Measurements from ENCODE around the gene TTF1. TPM values are rescaled to one million over a fixed set of nuclear protein-coding genes. Genes with fewer than 3 reads are reported as not detected.

The TTF1 gene
- total and polyA plus RNA-seq, 10 donors, result 12.1 to 24.2 (median 16.2) TPM

DNA sequence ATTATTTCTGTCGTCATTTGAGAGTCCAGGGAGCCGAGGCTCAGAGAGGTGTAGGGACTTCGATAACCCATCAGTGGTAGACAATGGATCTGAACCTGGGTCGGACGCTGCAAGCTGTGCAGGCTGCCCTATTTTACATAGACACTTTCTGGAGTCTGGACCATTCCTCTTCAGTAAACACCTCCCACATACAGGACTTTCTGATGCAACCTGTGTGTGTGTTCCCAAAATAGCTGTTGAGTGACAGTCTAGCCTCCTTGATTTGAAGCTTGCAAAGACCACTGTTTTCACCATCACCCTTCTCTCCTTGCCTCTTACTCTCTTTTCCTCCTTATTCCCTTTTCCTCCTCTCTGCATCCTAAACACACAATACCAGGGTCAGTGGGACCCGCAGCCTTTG, 34.1 kb upstream of the TTF1 start:
- no peak for DNase-seq
- Histone ChIP-seq H3K27me3 (replicated peaks in 1 of 7) (peaks cover 0 to 80% (median 8%) of the 10 kb centered on the region in 7 donors), H3K4me1 (peaks cover 0 to 8% (median 2%) of the 10 kb centered on the region in 6 donors), H3K9me3 (no peaks in the 10 kb centered on the region), H3K27ac (no peak overlapping the region), H3K36me3 (no peaks in the 10 kb centered on the region), H3K4me3 (no peak overlapping the region)
- WGBS, 5 donors, result 53 to 86% (median 79%) methylated on average over 3 to 6 of the region's 6 CpGs
- TF ChIP-seq POLR2AphosphoS5 (IDR thresholded peaks at IDR 0.05) (no peak), POLR2A (IDR thresholded peaks at IDR 0.05) (no peak)
- TF ChIP-seq, protein P1, sequence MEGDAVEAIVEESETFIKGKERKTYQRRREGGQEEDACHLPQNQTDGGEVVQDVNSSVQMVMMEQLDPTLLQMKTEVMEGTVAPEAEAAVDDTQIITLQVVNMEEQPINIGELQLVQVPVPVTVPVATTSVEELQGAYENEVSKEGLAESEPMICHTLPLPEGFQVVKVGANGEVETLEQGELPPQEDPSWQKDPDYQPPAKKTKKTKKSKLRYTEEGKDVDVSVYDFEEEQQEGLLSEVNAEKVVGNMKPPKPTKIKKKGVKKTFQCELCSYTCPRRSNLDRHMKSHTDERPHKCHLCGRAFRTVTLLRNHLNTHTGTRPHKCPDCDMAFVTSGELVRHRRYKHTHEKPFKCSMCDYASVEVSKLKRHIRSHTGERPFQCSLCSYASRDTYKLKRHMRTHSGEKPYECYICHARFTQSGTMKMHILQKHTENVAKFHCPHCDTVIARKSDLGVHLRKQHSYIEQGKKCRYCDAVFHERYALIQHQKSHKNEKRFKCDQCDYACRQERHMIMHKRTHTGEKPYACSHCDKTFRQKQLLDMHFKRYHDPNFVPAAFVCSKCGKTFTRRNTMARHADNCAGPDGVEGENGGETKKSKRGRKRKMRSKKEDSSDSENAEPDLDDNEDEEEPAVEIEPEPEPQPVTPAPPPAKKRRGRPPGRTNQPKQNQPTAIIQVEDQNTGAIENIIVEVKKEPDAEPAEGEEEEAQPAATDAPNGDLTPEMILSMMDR (IDR thresholded peaks at IDR 0.05 in 8 of 11, conservative IDR thresholded peaks at IDR 0.05 in 3 of 11), result no peak
- intact Hi-C loops (cut with DNase I; ENCODE audit: low total_unique reads), result no loop called here

DNA sequence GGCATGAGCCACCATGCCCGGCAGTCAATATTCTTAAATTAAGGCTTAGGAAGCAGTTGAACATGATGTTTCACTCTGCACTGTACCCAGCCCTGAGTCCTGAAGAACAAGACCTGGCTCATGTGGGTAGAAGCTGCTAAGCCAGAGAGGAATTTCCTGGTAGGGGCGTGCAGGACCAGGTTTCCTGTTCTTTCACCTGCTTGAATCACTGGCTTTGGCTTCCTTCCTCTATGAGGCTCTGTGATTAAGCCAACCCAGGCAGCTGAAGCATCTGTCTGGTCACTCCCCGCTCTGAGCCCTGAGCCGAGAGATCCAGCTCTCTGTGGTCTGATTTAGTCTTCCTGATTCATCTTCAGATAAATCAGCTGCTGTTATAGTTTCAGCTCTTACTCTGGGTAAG, 32.5 kb upstream of the TTF1 start:
- no peak overlapping the region for H3K27ac ChIP-seq
- H3K27me3 ChIP-seq (replicated peaks in 1 of 7), result peaks cover 0 to 80% (median 5%) of the 10 kb centered on the region in 7 donors
- intact Hi-C loops (cut with DNase I; ENCODE audit: low total_unique reads), result no loop called here
- 45 to 51% (median 50%) methylated on average over 2 to 4 of the region's 4 CpGs for WGBS, 5 donors
- no peaks in the 10 kb centered on the region for H3K9me3 ChIP-seq
- no peak for DNase-seq
- H3K4me3 ChIP-seq, result no peak overlapping the region
- H3K36me3 ChIP-seq, result no peaks in the 10 kb centered on the region
- H3K4me1 ChIP-seq, result peaks cover 0 to 5% (median under 1%) of the 10 kb centered on the region in 6 donors
- TF ChIP-seq POLR2A (IDR thresholded peaks at IDR 0.05) (no peak), POLR2AphosphoS5 (IDR thresholded peaks at IDR 0.05) (no peak)
- TF ChIP-seq, protein P1 (IDR thresholded peaks at IDR 0.05 in 8 of 11, conservative IDR thresholded peaks at IDR 0.05 in 3 of 11), result no peak

DNA sequence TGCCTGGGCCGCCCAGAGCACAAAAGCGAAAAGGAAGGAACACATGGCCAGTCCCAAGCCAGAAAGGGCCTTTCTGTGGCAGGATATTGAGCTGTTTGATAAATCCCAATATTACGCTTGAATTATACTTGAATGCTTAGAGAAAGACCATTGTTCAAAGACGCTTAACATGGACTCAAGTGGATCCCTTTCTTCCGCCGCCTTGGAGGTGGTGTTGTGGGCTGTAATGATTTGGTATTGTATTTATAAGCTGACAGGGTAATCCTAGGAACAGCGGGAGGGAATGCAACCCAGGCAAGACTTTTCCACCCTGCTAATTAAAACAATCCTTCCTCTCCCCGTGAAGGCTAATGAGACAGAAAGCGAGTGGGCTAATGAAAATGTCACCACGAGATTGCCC, 28.2 kb upstream of the TTF1 start:
- intact Hi-C loops (cut with DNase I; ENCODE audit: low total_unique reads), result no loop called here
- no peak for DNase-seq
- Histone ChIP-seq H3K4me3 (no peak overlapping the region), H3K4me1 (no peaks in the 10 kb centered on the region), H3K36me3 (no peaks in the 10 kb centered on the region), H3K27me3 (replicated peaks in 1 of 7) (peaks cover 0 to 70% (median 0%) of the 10 kb centered on the region in 7 donors), H3K27ac (no peak overlapping the region), H3K9me3 (no peaks in the 10 kb centered on the region)
- WGBS, 5 donors, result 67 to 75% (median 72%) methylated on average over 10 of the region's 10 CpGs
- TF ChIP-seq, protein P1 (IDR thresholded peaks at IDR 0.05 in 8 of 11, conservative IDR thresholded peaks at IDR 0.05 in 3 of 11), result no peak
- TF ChIP-seq POLR2AphosphoS5 (IDR thresholded peaks at IDR 0.05) (no peak), POLR2A (IDR thresholded peaks at IDR 0.05) (no peak)

DNA sequence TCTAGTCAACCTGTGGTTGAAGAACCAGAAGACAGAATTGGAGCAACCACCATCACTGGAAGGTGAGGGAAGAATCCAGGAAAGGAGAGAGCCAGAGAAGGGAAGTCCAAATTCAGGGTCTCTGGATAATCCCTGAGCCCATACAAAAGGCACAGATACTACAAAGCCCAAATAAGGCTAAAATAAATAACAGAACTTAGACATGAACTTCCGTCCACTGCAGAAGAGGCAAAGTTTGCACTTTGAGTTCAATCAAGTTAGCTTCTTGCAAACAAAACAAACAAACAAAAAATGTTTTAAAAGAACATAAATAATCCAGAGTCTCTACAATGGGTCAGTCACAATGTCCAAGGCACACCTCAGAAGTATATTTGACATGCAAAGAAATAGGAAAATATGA, 24.4 kb upstream of the TTF1 start:
- Histone ChIP-seq H3K4me1 (no peaks in the 10 kb centered on the region), H3K27ac (no peak overlapping the region), H3K27me3 (replicated peaks in 1 of 7) (peaks cover 0 to 84% (median 0%) of the 10 kb centered on the region in 7 donors), H3K9me3 (no peaks in the 10 kb centered on the region), H3K36me3 (no peaks in the 10 kb centered on the region), H3K4me3 (no peak overlapping the region)
- 77 to 92% (median 89%) methylated on average over 1 of the region's 1 CpG for WGBS, 5 donors
- TF ChIP-seq POLR2A (IDR thresholded peaks at IDR 0.05) (no peak), POLR2AphosphoS5 (IDR thresholded peaks at IDR 0.05) (no peak)
- TF ChIP-seq, protein P1 (IDR thresholded peaks at IDR 0.05 in 8 of 11, conservative IDR thresholded peaks at IDR 0.05 in 3 of 11), result no peak
- intact Hi-C loops (cut with DNase I; ENCODE audit: low total_unique reads), result no loop called here
- no peak for DNase-seq

Data from spleen (tissue), 11 donors.